A673 (cell line): ENCODE results near the gene LYPLA2.

Experiments
- CTCF ChIP-seq: fragments of 300-800, 200-600 bp; sonication (generic); conservative IDR thresholded peaks from 2 replicates; pipeline ENCODE4 v1.5.1; 2017; ENCODE audit warnings: low read depth, mild to moderate bottlenecking, antibody characterized with exemption, low read length, moderate library complexity, mixed read lengths
- EZH2 ChIP-seq: fragments of 200-600 bp; sonication (generic); IDR thresholded peaks from 2 replicates; pipeline ENCODE4 v1.6.1; 2017; ENCODE audit warnings: borderline replicate concordance, low read depth, mild to moderate bottlenecking, mixed read lengths, antibody characterized with exemption, low read length; ENCODE audit not compliant: poor library complexity, severe bottlenecking

- TF ChIP-seq EZH2: no peak
- no peak for TF ChIP-seq CTCF
Measured at GRCh38 chr1:23793861-23794731, 3.2 kb downstream of the LYPLA2 start.
